Panc1 (cell line): ENCODE data around the gene SOHLH2.

Experiments used
- CTCF ChIP-seq: fragments of 450-650 bp; IDR thresholded peaks from 2 replicates; pipeline ENCODE4 v1.5.1; 2017; ENCODE audit warnings: mild to moderate bottlenecking
- POLR2AphosphoS5 ChIP-seq: IDR thresholded peaks from 2 replicates; pipeline ENCODE4 v1.6.1; 2012; ENCODE audit warnings: mild to moderate bottlenecking, low read depth, low read length, moderate library complexity
- REST ChIP-seq, 2 experiments: IDR thresholded peaks; 2 replicates each; pipeline ENCODE4 v1.6.1; 2011 to 2012; ENCODE audit warnings: low read depth in 2 of 2, control low read depth in 1 of 2, low read length in 1 of 2, mild to moderate bottlenecking in 1 of 2, moderate library complexity in 1 of 2; ENCODE audit not compliant: insufficient read depth in 1 of 2
- SIN3A ChIP-seq: IDR thresholded peaks from 2 replicates; pipeline ENCODE4 v1.6.1; 2012; ENCODE audit warnings: low read depth, mild to moderate bottlenecking, low read length, moderate library complexity, borderline replicate concordance; ENCODE audit not compliant: insufficient read depth

GRCh38 chr13:36251017-36251416, 36.7 kb upstream of the SOHLH2 start:
- no peak for TF ChIP-seq CTCF
- no peak for TF ChIP-seq POLR2AphosphoS5
- TF ChIP-seq REST (IDR thresholded peaks at IDR 0.05; ENCODE audit: insufficient read depth in 1 of 2, low read depth in 2 of 2, low read length in 1 of 2) = no peak
- no peak for TF ChIP-seq SIN3A
